Measurements from ENCODE around the gene HSD17B10. TPM values are rescaled to one million over a fixed set of nuclear protein-coding genes. Genes with fewer than 3 reads are reported as not detected.

The HSD17B10 gene

DNA sequence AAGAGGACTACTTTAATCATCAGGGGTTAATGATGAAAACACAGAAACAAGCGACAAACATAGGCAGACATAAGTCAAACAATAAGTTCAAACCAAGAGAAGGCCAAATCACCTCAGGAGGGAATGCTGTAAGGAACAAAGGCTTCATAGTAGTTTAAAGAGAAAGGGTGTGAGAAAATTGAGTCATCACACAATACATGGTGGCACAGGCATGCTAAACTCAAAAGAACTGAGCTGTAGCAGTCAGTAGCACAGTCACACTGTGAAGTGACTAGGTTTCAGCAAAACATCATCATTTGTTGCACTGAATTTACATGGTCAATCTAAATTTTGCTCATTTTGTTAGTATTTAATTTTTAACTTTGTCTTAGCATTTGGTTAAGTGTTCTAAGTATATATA, 36.0 kb downstream of the HSD17B10 start:
- DNase-seq (ENCODE audit: low read depth in 1 of 2, low spot score in 1 of 2) = no peak
- TF ChIP-seq CTCF (IDR thresholded peaks at IDR 0.05; ENCODE audit: insufficient read depth, low read length) (no peak), SPI1 (IDR thresholded peaks at IDR 0.05; ENCODE audit: borderline replicate concordance, low read depth) (no peak), POLR2AphosphoS5 (IDR thresholded peaks at IDR 0.05; ENCODE audit: low read depth) (no peak), GABPA (IDR thresholded peaks at IDR 0.05; ENCODE audit: low read depth) (no peak), REST (IDR thresholded peaks at IDR 0.05; ENCODE audit: insufficient replicate concordance, low read depth) (no peak)

DNA sequence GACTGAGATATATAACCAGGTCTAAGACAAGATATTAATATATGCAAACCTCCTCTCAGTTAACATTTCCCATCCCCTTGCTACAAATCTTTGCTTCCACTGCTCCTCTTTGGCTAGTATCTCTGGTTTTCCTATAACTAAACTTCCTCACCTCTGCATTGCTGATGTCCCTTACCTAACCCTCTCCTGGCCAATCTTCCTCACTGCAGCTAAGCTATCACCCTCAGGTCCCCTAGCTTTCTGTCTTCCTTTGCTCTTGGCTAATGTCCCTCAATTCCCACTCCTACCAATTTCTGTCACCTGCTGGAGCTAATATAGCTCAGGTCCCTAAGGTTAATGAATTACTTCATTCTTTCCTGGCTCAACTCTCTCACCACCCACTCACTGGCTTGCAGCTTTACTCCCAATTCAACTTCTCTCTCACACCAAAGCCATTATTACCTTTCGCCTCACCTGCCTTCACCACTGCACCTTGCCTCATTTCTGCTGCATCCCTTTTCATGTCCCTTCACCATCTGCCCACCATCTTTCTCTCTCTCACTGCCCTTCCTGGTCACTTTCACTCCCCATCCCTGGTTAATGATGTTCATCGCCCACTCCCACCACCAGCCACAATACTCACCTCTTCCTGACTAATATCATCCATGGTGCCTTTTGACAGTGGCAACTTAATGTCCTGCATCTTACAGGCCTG, 38.4 kb downstream of the HSD17B10 start:
- H3K27me3 ChIP-seq (ENCODE audit: insufficient read depth, poor library complexity, severe bottlenecking) = no peaks in the 10 kb centered on the region

More for the DNA sequence above, 36.0 kb downstream of the HSD17B10 start:
- Histone ChIP-seq H3K27ac (replicated peaks) (no peak overlapping the region), H3K4me3 (replicated peaks; ENCODE audit: insufficient read depth, low read length) (no peak overlapping the region), H3K27me3 (ENCODE audit: insufficient read depth, poor library complexity, severe bottlenecking) (no peaks in the 10 kb centered on the region)

DNA sequence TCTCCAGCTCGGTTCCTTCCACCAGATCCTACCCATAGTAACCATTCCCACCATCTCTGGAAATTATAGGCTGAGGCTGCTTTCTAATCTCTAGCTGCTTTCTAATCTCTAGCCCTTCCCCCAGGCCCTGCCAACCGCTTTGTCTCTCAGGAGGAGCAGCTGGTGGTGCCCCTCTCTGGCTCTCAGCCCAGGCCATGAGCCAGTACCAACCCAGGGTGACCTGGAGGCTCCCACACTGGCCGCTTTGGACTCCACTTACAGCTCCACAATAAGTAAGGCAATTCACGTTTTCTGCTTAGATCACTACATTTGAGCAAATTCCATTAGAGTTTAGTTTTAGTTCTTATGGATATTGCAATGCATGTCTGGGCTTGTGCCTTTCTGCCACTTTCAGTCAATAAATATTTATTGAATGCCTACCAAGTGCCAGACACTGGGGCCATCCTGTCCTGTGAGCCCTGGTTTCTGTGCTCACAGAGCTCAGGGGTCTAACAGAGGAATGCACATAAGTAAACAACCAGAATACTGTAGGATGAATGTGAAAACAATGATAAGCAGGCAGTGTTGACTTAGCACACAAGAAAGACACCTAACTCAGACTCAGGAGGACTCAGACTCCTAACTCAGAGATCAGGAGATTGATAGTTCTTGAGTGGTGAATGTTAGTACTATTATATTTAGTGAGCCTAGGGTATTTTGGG, 50.6 kb downstream of the HSD17B10 start:
- no peak overlapping the region for H3K4me3 ChIP-seq (replicated peaks; ENCODE audit: insufficient read depth, low read length)
- no peak for DNase-seq (ENCODE audit: low read depth in 1 of 2, low spot score in 1 of 2)
- TF ChIP-seq POLR2AphosphoS5 (IDR thresholded peaks at IDR 0.05; ENCODE audit: low read depth) (no peak), SPI1 (IDR thresholded peaks at IDR 0.05; ENCODE audit: borderline replicate concordance, low read depth) (no peak), CTCF (IDR thresholded peaks at IDR 0.05; ENCODE audit: insufficient read depth, low read length) (no peak)
- no peaks in the 10 kb centered on the region for H3K27me3 ChIP-seq (ENCODE audit: insufficient read depth, poor library complexity, severe bottlenecking)
- no peak overlapping the region for H3K27ac ChIP-seq (replicated peaks)

More for the DNA sequence above, 38.4 kb downstream of the HSD17B10 start:
- H3K4me3 ChIP-seq (replicated peaks; ENCODE audit: insufficient read depth, low read length) = no peak overlapping the region
- no peak for DNase-seq (ENCODE audit: low read depth in 1 of 2, low spot score in 1 of 2)
- H3K27ac ChIP-seq (replicated peaks) = no peak overlapping the region
- peak; percentile 21; the same call in 1 of the 2 replicates for TF ChIP-seq POLR2AphosphoS5 (IDR thresholded peaks at IDR 0.05; ENCODE audit: low read depth)
- no peak for TF ChIP-seq GABPA (IDR thresholded peaks at IDR 0.05; ENCODE audit: low read depth)

Small RNA genes lying within 50 kb of the gene (microRNA-seq; reads per million reads assigned to microRNA genes)
- gene MIR6857 = not detected

Measured in HL-60 (cell line).